Right atrium auricular region (tissue), 2 donors: ENCODE results near the gene IGFBP1. TPM values are rescaled to one million over a fixed set of nuclear protein-coding genes. Genes with fewer than 3 reads are reported as not detected.

Experiments
- DNase-seq: peaks from one replicate; pipeline ENCODE4 v3.0.0-alpha.2; 2019; ENCODE audit warnings: low spot score
- H3K27ac ChIP-seq, 2 donors: fragments of 200-600 bp; sonication (generic); 1 replicate in 1 of 2; 2 replicates in 1 of 2; pipeline ENCODE4 v1.5.1; 2016 to 2019
- H3K27me3 ChIP-seq, 2 donors: fragments of 200-600 bp; sonication (generic); one replicate each; pipeline versions ENCODE4 v1.5.1 to v1.6.0; 2017 to 2019
- H3K36me3 ChIP-seq: fragments of 200-600 bp; sonication (generic); one replicate; pipeline ENCODE4 v1.5.1; 2016
- H3K4me1 ChIP-seq, 2 donors: fragments of 200-600 bp; sonication (generic); one replicate each; pipeline versions ENCODE4 v1.5.1 to v1.6.0; 2017 to 2019
- H3K4me3 ChIP-seq, 2 donors: fragments of 200-600 bp; sonication (generic); 1 replicate in 1 of 2; 2 replicates in 1 of 2; pipeline ENCODE4 v1.5.1; 2017 to 2019; ENCODE audit warnings: mild to moderate bottlenecking in 1 of 2, moderate library complexity in 1 of 2
- H3K9me3 ChIP-seq, 2 donors: fragments of 200-600 bp; sonication (generic); one replicate each; pipeline ENCODE4 v1.5.1; 2019
- total RNA-seq, 2 donors: library from RNA; depleted of rRNA; stranded (reverse); fragments of >200 nt; gene quantifications; one replicate each; pipeline ENCODE4 v1.1.0, GENCODE V29; 2016
- TF ChIP-seq, protein P1 (sequence below), 2 donors: fragments of 200-600 bp; sonication (generic); IDR thresholded peaks; one replicate each; pipeline ENCODE4 v1.5.1; 2019; ENCODE audit warnings: antibody characterized with exemption in 2 of 2

Gene IGFBP1
- total RNA-seq, 2 donors from 2014 or later, result 1.6 TPM; not detected in 1

DNA sequence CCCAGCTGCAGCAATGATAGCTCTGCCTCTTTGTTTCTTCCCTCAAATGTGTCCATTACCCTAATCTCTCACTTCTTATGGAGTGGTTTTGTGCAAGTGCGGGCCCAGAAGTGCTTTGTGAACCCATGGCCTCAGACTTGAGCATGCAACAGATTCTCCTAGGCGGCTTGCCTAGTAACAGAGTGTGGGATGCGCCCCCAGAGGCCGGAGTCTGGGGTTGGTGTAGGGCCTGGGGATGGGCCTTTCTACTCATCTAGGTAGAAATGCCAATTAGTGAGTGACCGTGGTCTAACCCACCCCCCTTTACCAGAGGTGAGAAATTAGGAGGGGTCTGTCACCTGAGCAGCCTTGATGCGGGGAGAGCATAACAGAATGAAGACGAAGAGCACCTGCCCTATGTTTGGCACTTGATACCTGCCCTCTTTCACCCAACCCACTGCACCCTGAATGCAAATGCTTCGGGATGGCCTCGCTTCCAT is 7.0 kb upstream of the IGFBP1 start:
- Histone ChIP-seq H3K27ac (no peak overlapping the region), H3K4me1 (no peaks in the 10 kb centered on the region), H3K4me3 (no peak overlapping the region), H3K27me3 (no peaks in the 10 kb centered on the region), H3K9me3 (peaks cover 0 to 17% of the 10 kb centered on the region in 2 donors), H3K36me3 (no peaks in the 10 kb centered on the region)
- TF ChIP-seq, protein P1, sequence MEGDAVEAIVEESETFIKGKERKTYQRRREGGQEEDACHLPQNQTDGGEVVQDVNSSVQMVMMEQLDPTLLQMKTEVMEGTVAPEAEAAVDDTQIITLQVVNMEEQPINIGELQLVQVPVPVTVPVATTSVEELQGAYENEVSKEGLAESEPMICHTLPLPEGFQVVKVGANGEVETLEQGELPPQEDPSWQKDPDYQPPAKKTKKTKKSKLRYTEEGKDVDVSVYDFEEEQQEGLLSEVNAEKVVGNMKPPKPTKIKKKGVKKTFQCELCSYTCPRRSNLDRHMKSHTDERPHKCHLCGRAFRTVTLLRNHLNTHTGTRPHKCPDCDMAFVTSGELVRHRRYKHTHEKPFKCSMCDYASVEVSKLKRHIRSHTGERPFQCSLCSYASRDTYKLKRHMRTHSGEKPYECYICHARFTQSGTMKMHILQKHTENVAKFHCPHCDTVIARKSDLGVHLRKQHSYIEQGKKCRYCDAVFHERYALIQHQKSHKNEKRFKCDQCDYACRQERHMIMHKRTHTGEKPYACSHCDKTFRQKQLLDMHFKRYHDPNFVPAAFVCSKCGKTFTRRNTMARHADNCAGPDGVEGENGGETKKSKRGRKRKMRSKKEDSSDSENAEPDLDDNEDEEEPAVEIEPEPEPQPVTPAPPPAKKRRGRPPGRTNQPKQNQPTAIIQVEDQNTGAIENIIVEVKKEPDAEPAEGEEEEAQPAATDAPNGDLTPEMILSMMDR (IDR thresholded peaks at IDR 0.05), result no peak
- no peak for DNase-seq

DNA sequence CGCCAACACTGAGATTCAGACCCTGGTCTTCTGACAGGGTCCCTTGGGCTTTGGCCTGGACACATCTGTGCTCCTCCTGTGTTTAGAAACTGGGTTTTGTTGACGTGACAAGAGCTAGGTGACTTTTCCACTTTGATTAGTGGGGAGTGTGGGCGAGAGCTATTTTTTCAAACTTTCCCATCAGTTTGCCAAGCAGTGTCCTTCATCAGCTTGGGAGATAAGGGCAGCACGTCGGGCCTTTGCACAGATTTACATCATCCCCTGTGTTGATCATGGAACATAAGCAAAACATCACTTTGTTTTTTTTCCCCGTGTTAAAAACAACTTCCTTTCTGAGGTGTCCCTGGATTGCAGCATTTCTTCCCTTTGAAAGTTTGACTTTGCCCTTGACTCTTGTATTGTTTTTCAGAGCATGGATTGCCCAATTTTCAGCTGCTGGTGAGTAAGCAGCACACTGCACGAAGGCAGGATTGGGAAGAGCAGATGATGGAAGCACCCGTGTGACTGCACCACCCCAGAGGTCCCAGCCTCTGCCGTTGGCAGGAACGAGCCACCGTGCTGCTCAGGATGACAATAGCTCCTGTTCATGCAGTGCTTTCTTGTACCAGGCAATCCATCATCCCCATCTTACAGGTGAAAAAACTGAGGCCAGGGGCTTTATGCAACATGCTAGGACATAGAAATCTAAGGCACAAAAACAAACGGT is 6.4 kb upstream of the IGFBP1 start:
- H3K27ac ChIP-seq, result no peak overlapping the region
- TF ChIP-seq, protein P1 (IDR thresholded peaks at IDR 0.05), result no peak
- no peaks in the 10 kb centered on the region for H3K4me1 ChIP-seq
- peaks cover 0 to 17% of the 10 kb centered on the region in 2 donors for H3K9me3 ChIP-seq
- H3K27me3 ChIP-seq, result no peaks in the 10 kb centered on the region
- H3K36me3 ChIP-seq, result no peaks in the 10 kb centered on the region
- no peak overlapping the region for H3K4me3 ChIP-seq
- no peak for DNase-seq

DNA sequence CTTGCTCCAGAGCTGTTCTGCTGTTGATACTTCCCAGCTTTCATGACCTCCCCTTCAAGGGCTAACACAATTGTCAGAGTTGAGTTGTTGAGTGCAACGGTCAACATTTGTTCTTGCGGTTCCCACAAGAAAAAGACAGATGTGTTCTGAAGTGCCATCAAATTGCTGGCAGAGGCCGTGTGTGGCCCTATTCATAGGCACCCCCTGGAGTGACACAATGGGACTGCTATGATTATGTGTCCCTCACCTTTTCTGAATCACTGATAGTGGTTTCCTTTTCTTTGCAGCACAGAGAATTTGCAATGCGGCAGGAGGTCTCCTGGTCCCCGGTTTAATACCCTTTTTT is 5.8 kb upstream of the IGFBP1 start:
- H3K4me3 ChIP-seq, result no peak overlapping the region
- no peak for DNase-seq
- H3K9me3 ChIP-seq, result peaks cover 0 to 17% of the 10 kb centered on the region in 2 donors
- H3K36me3 ChIP-seq, result no peaks in the 10 kb centered on the region
- TF ChIP-seq, protein P1 (IDR thresholded peaks at IDR 0.05), result no peak
- H3K4me1 ChIP-seq, result no peaks in the 10 kb centered on the region
- H3K27me3 ChIP-seq, result no peaks in the 10 kb centered on the region
- no peak overlapping the region for H3K27ac ChIP-seq

DNA sequence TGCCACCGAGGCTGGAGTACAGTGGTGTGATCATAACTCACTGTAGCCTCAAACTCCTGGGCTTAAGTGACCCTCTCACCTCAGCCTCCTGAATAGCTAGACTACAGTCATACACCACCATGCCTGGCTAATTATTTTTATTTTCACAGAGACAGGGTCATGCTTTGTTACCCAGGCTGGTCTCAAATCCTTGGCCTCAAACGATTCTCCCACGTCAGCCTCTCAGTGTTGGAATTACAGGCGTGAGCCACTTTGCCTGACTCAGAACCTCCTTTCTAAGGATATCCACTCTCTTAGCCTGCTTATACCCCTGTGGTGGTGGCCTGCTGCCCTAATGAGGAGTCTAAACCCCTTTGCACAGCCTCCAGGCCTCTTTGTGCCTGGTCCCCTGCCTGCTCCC is 4.2 kb upstream of the IGFBP1 start:
- H3K27me3 ChIP-seq, result no peaks in the 10 kb centered on the region
- peaks cover 0 to 11% of the 10 kb centered on the region in 2 donors for H3K4me1 ChIP-seq
- no peak for DNase-seq
- H3K9me3 ChIP-seq, result peaks cover 0 to 4% of the 10 kb centered on the region in 2 donors
- no peak overlapping the region for H3K4me3 ChIP-seq
- H3K27ac ChIP-seq, result no peak overlapping the region
- H3K36me3 ChIP-seq, result no peaks in the 10 kb centered on the region
- TF ChIP-seq, protein P1 (IDR thresholded peaks at IDR 0.05), result no peak

DNA sequence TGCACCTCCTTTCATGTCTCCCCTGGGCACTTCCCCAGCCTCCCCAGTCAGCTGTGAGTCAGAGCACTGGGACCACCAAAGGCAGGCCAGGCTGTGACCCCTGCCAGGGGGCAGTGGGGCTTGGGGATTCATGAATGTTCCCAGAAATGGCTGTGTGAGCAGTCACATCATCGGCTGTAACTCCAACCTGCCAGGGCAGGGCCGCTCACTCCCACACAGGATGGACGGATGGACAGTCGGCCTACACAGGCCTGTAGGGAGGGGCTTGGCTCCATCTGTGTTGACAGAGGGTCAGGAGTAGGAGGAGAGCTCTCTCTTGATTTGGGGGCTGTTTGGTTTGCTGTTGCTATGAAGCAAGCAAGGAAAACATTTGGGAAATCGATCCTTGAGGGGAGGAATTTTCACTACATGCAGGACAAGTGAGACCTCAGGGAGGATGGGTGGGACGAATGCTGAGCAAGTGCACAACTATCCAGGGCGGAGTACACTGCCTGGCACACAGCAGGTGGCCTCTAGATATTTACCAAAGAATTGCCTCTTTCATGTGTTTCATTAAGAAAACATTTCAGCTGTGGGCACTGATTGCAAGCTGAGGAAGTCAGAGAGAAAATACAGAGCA is 2.9 kb upstream of the IGFBP1 start:
- Histone ChIP-seq H3K27ac (no peak overlapping the region), H3K4me1 (peaks cover 0 to 11% of the 10 kb centered on the region in 2 donors), H3K27me3 (no peaks in the 10 kb centered on the region), H3K4me3 (no peak overlapping the region), H3K9me3 (no peaks in the 10 kb centered on the region), H3K36me3 (no peaks in the 10 kb centered on the region)
- TF ChIP-seq, protein P1 (IDR thresholded peaks at IDR 0.05), result no peak
- DNase-seq, result no peak
